Measurements from ENCODE around the gene GSG1L. TPM values are rescaled to one million over a fixed set of nuclear protein-coding genes. Genes with fewer than 3 reads are reported as not detected.

Gene GSG1L
- total and polyA plus RNA-seq, 12 donors, result 0.68 to 14.6 (median 3.4) TPM; not detected in 5

- intact Hi-C loops (cut with DNase I), result loop anchor here in 6 of 10 donors (5.0 to 10.0 kb wide), 3 partner anchors 81 to 418 kb away; no protein-coding TSS in a partner anchor
- Histone ChIP-seq H3K4me1 (peaks cover 0 to 4% (median 0%) of the 10 kb centered on the region in 9 donors), H3K27ac (peak overlapping the region in 1 of 10 donors; percentile 7), H3K36me3 (no peaks in the 10 kb centered on the region), H3K4me3 (peak overlapping the region in 6 of 10 donors; percentile 19 to 51 (median 34)), H3K27me3 (peaks cover 10 to 72% (median 61%) of the 10 kb centered on the region in 7 donors), H3K9me3 (no peaks in the 10 kb centered on the region)
- WGBS, 2 donors, result 0 to 1% methylated on average over 71 to 99 of the region's 99 CpGs
- ATAC-seq (peak in 1 of 8 donors; percentile 34), DNase-seq (no peak)
- no peak for TF ChIP-seq CTCF (IDR thresholded peaks at IDR 0.05)
These were observed 530 bp downstream of the GSG1L start for GRCh38 chr16:28062847-28063521.

- Histone ChIP-seq H3K4me1 (no peaks in the 10 kb centered on the region), H3K9me3 (no peaks in the 10 kb centered on the region), H3K4me3 (peak overlapping the region in 6 of 10 donors; percentile 19 to 51 (median 34)), H3K27me3 (peaks cover 10 to 78% (median 61%) of the 10 kb centered on the region in 7 donors), H3K27ac (peak overlapping the region in 1 of 10 donors; percentile 7), H3K36me3 (no peaks in the 10 kb centered on the region)
- ATAC-seq, result peak in 1 of 8 donors; percentile 11
- intact Hi-C loops (cut with DNase I), result loop anchor here in 6 of 10 donors (5.0 to 10.0 kb wide), 3 partner anchors 80 to 418 kb away; no protein-coding TSS in a partner anchor
- 7 to 9% methylated on average over 37 to 39 of the region's 39 CpGs for WGBS, 2 donors
- TF ChIP-seq CTCF (IDR thresholded peaks at IDR 0.05), result no peak
- DNase-seq, result no peak
These were observed 1.2 kb downstream of the GSG1L start for GRCh38 chr16:28062261-28062846.

GRCh38 chr16:28061352-28062101 lies 2.0 kb downstream of the GSG1L start:
- TF ChIP-seq CTCF (IDR thresholded peaks at IDR 0.05), result no peak
- Histone ChIP-seq H3K27ac (no peak overlapping the region), H3K9me3 (no peaks in the 10 kb centered on the region), H3K4me1 (no peaks in the 10 kb centered on the region), H3K4me3 (peak overlapping the region in 1 of 10 donors; percentile 49), H3K27me3 (peaks cover 10 to 80% (median 61%) of the 10 kb centered on the region in 7 donors), H3K36me3 (no peaks in the 10 kb centered on the region)
- 69 to 74% methylated on average over 10 of the region's 10 CpGs for WGBS, 2 donors
- ATAC-seq (no peak), DNase-seq (no peak)
- intact Hi-C loops (cut with DNase I), result loop anchor here in 6 of 10 donors (5.0 to 10.0 kb wide), 3 partner anchors 79 to 417 kb away; no protein-coding TSS in a partner anchor
